B cell (primary cell): ENCODE measurements around the gene AKT3. TPM values are rescaled to one million over a fixed set of nuclear protein-coding genes. Genes with fewer than 3 reads are reported as not detected.

ENCODE experiments used
- ATAC-seq: fragments of 200-7000 bp; cut with Tn5 transposase; one replicate; pipeline ENCODE4 v1.10.0; 2021; ENCODE audit warnings: low read depth, mild to moderate bottlenecking, moderate number of reproducible peaks, moderate library complexity
- CTCF ChIA-PET: fragments of 350-600 bp; sonication (Branson Sonifier 250); formaldehyde crosslinking; loops from one replicate; lab custom pipeline; 2021; ENCODE audit warnings: antibody characterized with exemption, inconsistent platforms; lab: Charles Lee
- POLR2A ChIA-PET: fragments of 350-600 bp; sonication (Branson Sonifier 250); formaldehyde crosslinking; loops from one replicate; lab custom pipeline; 2021; ENCODE audit warnings: antibody characterized with exemption; lab: Charles Lee
- DNase-seq: peaks from one replicate; pipeline ENCODE4 v3.0.0; 2013
- H2AFZ ChIP-seq: 2 replicates; pipeline ENCODE4 v1.6.1; 2012; ENCODE audit warnings: mild to moderate bottlenecking, low read depth, low read length; ENCODE audit not compliant: insufficient read depth, poor library complexity, severe bottlenecking
- H3K27ac ChIP-seq, 2 donors: 1 replicate in 1 of 2; 2 replicates in 1 of 2; pipeline ENCODE4 v1.5.1; 2012 to 2013; ENCODE audit warnings: low read length in 2 of 2, mild to moderate bottlenecking in 2 of 2, moderate library complexity in 1 of 2
- H3K27me3 ChIP-seq, 4 experiments: fragments of 200-600 bp in 1 of 4; sonication (generic) in 1 of 4; replicated peaks in 1 of 4; 1 replicate in 2 of 4; 2 replicates in 2 of 4; pipeline versions ENCODE4 v1.6.1 to v1.7.0; 2013 to 2016; ENCODE audit warnings: low read length in 3 of 4, mild to moderate bottlenecking in 2 of 4, mixed read lengths in 1 of 4, moderate library complexity in 1 of 4; ENCODE audit not compliant: insufficient read depth in 4 of 4, control insufficient read depth in 3 of 4; ENCODE audit errors: control extremely low read depth in 1 of 4
- H3K36me3 ChIP-seq, 2 experiments: replicated peaks in 1 of 2; 1 replicate in 1 of 2; 2 replicates in 1 of 2; pipeline versions ENCODE4 v1.6.1 to v1.7.1; 2013; ENCODE audit warnings: low read length in 1 of 2; ENCODE audit not compliant: insufficient read depth in 2 of 2, control insufficient read depth in 1 of 2; ENCODE audit errors: control extremely low read depth in 1 of 2, extremely low read depth in 1 of 2
- H3K4me1 ChIP-seq, 2 donors: fragments of 200-600 bp in 1 of 2; sonication (generic) in 1 of 2; 1 replicate in 1 of 2; 2 replicates in 1 of 2; pipeline versions ENCODE4 v1.5.1 to v1.6.1; 2013 to 2017; ENCODE audit warnings: low read length in 2 of 2; ENCODE audit not compliant: control insufficient read depth in 2 of 2, insufficient read depth in 2 of 2
- H3K4me2 ChIP-seq: replicated peaks from 2 replicates; pipeline ENCODE3; 2012; ENCODE audit warnings: mild to moderate bottlenecking, low read depth, low read length; ENCODE audit not compliant: poor library complexity, severe bottlenecking
- H3K4me3 ChIP-seq, 5 experiments: fragments of 200-600 bp in 1 of 5; sonication (generic) in 1 of 5; 1 replicate in 3 of 5; 2 replicates in 2 of 5; pipeline versions ENCODE4 v1.5.1 to v1.7.0; 2011 to 2016; ENCODE audit warnings: low read length in 4 of 5, mild to moderate bottlenecking in 4 of 5, low read depth in 2 of 5, control low read depth in 1 of 5, moderate library complexity in 1 of 5; ENCODE audit not compliant: insufficient read depth in 1 of 5; ENCODE audit errors: control extremely low read depth in 1 of 5, extremely low read depth in 1 of 5
- H3K79me2 ChIP-seq: fragments of 200-600 bp; sonication (generic); one replicate; pipeline ENCODE4 v1.6.0; 2016; ENCODE audit warnings: low read length; ENCODE audit not compliant: control insufficient read depth, insufficient read depth
- H3K9ac ChIP-seq: fragments of 200-600 bp; sonication (generic); 2 replicates; pipeline ENCODE4 v1.6.1; 2017; ENCODE audit warnings: mild to moderate bottlenecking, low read length, moderate library complexity
- H3K9me3 ChIP-seq, 3 donors: one replicate each; pipeline versions ENCODE4 v1.6.1 to v1.7.1; 2013; ENCODE audit warnings: low read length in 2 of 3; ENCODE audit not compliant: control insufficient read depth in 2 of 3, insufficient read depth in 1 of 3; ENCODE audit errors: control extremely low read depth in 1 of 3
- H4K20me1 ChIP-seq: 2 replicates; pipeline ENCODE4 v1.6.0; 2012; ENCODE audit warnings: mild to moderate bottlenecking, low read length; ENCODE audit not compliant: insufficient read depth, control insufficient read depth, poor library complexity, severe bottlenecking
- H3K27ac Mint-ChIP-seq: one replicate; pipeline ENCODE4 v1.8.0; 2021; ENCODE audit warnings: mixed read lengths
- H3K27me3 Mint-ChIP-seq: one replicate; pipeline ENCODE4 v1.8.0; 2021; ENCODE audit warnings: mixed read lengths
- H3K4me1 Mint-ChIP-seq: one replicate; pipeline ENCODE4 v1.8.0; 2021; ENCODE audit warnings: mixed read lengths
- H3K4me3 Mint-ChIP-seq: one replicate; pipeline ENCODE4 v1.8.0; 2021; ENCODE audit warnings: mixed read lengths
- H3K9me3 Mint-ChIP-seq: one replicate; pipeline ENCODE4 v1.8.0; 2022; ENCODE audit warnings: mixed read lengths; ENCODE audit not compliant: insufficient read depth
- CTCF ChIP-seq: fragments of 200-600 bp; IDR thresholded peaks from one replicate; pipeline ENCODE4 v1.8.0; 2022; ENCODE audit warnings: antibody characterized with exemption, mild to moderate bottlenecking
- EZH2 ChIP-seq: IDR thresholded peaks from 2 replicates; pipeline ENCODE4 v1.6.1; 2012; ENCODE audit warnings: borderline replicate concordance, low read depth, mild to moderate bottlenecking, moderate library complexity, low read length; ENCODE audit not compliant: insufficient read depth, poor library complexity, severe bottlenecking
- WGBS: methylation state at CpG from one replicate; pipeline ENCODE4 v1.1.5; 2013; ENCODE audit warnings: missing lambda C conversion rate; ENCODE audit not compliant: insufficient coverage; 5-methylcytosine and 5-hydroxymethylcytosine counted together
- intact Hi-C: fragments of 100-400 bp; cut with micrococcal nuclease; formaldehyde crosslinking; loops from one replicate; pipeline ENCODE4 v1.10.0; 2022
- polyA plus RNA-seq: library from polyadenylated mRNA; depleted of rRNA; stranded (reverse); fragments of >200 nt; gene quantifications from 2 replicates; pipeline ENCODE4 v1.2.3, GENCODE V29; 2012
- total RNA-seq, 2 donors: library from RNA; stranded (reverse); fragments of 120-200 nt in 1 of 2; gene quantifications; 1 replicate in 1 of 2; 2 replicates in 1 of 2; pipeline versions ENCODE4 v1.2.3 to v1.2.4, GENCODE V29; 2013 to 2022

Gene AKT3
- total and polyA plus RNA-seq, 2 donors (not counting 1 experiment from before 2014, with no cell fraction given): 4.4 to 148 TPM

- no peak for DNase-seq
- Mint-ChIP-seq H3K27me3 (no peaks in the 10 kb centered on the region), H3K4me1 (peaks cover 27% of the 10 kb centered on the region), H3K4me3 (no peak overlapping the region), H3K9me3 (no peaks in the 10 kb centered on the region), H3K27ac (no peak overlapping the region)
- Histone ChIP-seq H3K9ac (no peak overlapping the region), H3K79me2 (no peaks in the 10 kb centered on the region), H3K36me3 (peaks cover 0 to 3% of the 10 kb centered on the region in 2 experiments), H4K20me1 (no peaks in the 10 kb centered on the region), H3K4me2 (no peak overlapping the region), H3K9me3 (no peaks in the 10 kb centered on the region), H3K4me3 (no peak overlapping the region), H3K27me3 (no peaks in the 10 kb centered on the region), H3K4me1 (peaks cover 3 to 5% of the 10 kb centered on the region in 2 donors), H2AFZ (no peak overlapping the region), H3K27ac (no peak overlapping the region)
- CTCF ChIA-PET: interaction anchor here (1.4 to 1.6 kb wide), 2 partner anchors 8 to 192 kb away, joined by 3 to 5 read pairs; no protein-coding TSS in a partner anchor
- TF ChIP-seq CTCF (no peak), EZH2 (no peak)
- ATAC-seq: no peak
- intact Hi-C loops: no loop called here
- no CpG with 5 or more reads among the region's 2 CpGs for WGBS
- POLR2A ChIA-PET: no interaction called here
These were observed 109.6 kb downstream of the AKT3 start for GRCh38 chr1:243740255-243740999.

GRCh38 chr1:243739335-243740003, 110.6 kb downstream of the AKT3 start:
- no peak overlapping the region for H3K27ac Mint-ChIP-seq
- H2AFZ ChIP-seq: no peak overlapping the region
- no peaks in the 10 kb centered on the region for H4K20me1 ChIP-seq
- no peak for ATAC-seq
- H3K27me3 Mint-ChIP-seq: no peaks in the 10 kb centered on the region
- CTCF ChIA-PET: interaction anchor here (1.4 to 1.6 kb wide), 2 partner anchors 9 to 191 kb away, joined by 3 to 5 read pairs; no protein-coding TSS in a partner anchor
- no peaks in the 10 kb centered on the region for H3K27me3 ChIP-seq
- peaks cover 3 to 5% of the 10 kb centered on the region in 2 donors for H3K4me1 ChIP-seq
- no peak for TF ChIP-seq CTCF
- no peak for TF ChIP-seq EZH2
- H3K9me3 ChIP-seq: no peaks in the 10 kb centered on the region
- no peak overlapping the region for H3K4me3 ChIP-seq
- peaks cover 0 to 3% of the 10 kb centered on the region in 2 experiments for H3K36me3 ChIP-seq
- no peak overlapping the region for H3K4me2 ChIP-seq
- POLR2A ChIA-PET: no interaction called here
- H3K9ac ChIP-seq: no peak overlapping the region
- 90% methylated on average over 2 of the region's 3 CpGs for WGBS
- H3K9me3 Mint-ChIP-seq: no peaks in the 10 kb centered on the region
- H3K27ac ChIP-seq: no peak overlapping the region
- DNase-seq: no peak
- no peak overlapping the region for H3K4me3 Mint-ChIP-seq
- H3K79me2 ChIP-seq: no peaks in the 10 kb centered on the region
- intact Hi-C loops: no loop called here
- peaks cover 27% of the 10 kb centered on the region for H3K4me1 Mint-ChIP-seq
